RWPE2 (cell line): Measurements from ENCODE around the gene SLC66A2.

ENCODE experiments used
- ATAC-seq: fragments of 200-7000 bp; cut with Tn5 transposase; 3 replicates; pipeline ENCODE4 v1.9.1; 2021; ENCODE audit warnings: low read depth
- DNase-seq: peaks from one replicate; pipeline ENCODE4 v3.0.0-alpha.2; 2020; ENCODE audit warnings: low spot score
- H3K27ac ChIP-seq: fragments of 450-650 bp; 2 replicates; pipeline ENCODE4 v1.5.1; 2017; ENCODE audit warnings: mild to moderate bottlenecking; ENCODE audit not compliant: poor library complexity, severe bottlenecking
- H3K27me3 ChIP-seq: fragments of 250-450 bp; sonication (Bioruptor Pico); 2 replicates; pipeline ENCODE4 v1.5.1; 2021; ENCODE audit warnings: mild to moderate bottlenecking, moderate library complexity; ENCODE audit not compliant: insufficient read depth, poor library complexity, severe bottlenecking
- H3K36me3 ChIP-seq: fragments of 250-450 bp; sonication (Bioruptor Pico); 2 replicates; pipeline ENCODE4 v1.5.1; 2020; ENCODE audit warnings: low read depth, mild to moderate bottlenecking, moderate library complexity
- H3K4me1 ChIP-seq: fragments of 250-450 bp; sonication (Bioruptor Pico); 2 replicates; pipeline ENCODE4 v1.5.1; 2021; ENCODE audit warnings: mild to moderate bottlenecking, moderate library complexity; ENCODE audit not compliant: insufficient read depth, poor library complexity, severe bottlenecking
- H3K4me3 ChIP-seq: fragments of 250-450 bp; sonication (Bioruptor Pico); 2 replicates; pipeline ENCODE4 v1.5.1; 2021; ENCODE audit warnings: mild to moderate bottlenecking, moderate library complexity; ENCODE audit not compliant: severe bottlenecking
- H3K9me3 ChIP-seq: fragments of 250-450 bp; sonication (Bioruptor Pico); 2 replicates; pipeline ENCODE4 v1.5.1; 2021; ENCODE audit warnings: mild to moderate bottlenecking, moderate library complexity; ENCODE audit not compliant: severe bottlenecking
- TF ChIP-seq, protein P1 (sequence below): fragments of 450-650 bp; IDR thresholded peaks from one replicate; pipeline ENCODE4 v1.5.1; 2017; ENCODE audit warnings: mild to moderate bottlenecking, moderate library complexity; ENCODE audit not compliant: poor library complexity, severe bottlenecking

Gene SLC66A2

DNA sequence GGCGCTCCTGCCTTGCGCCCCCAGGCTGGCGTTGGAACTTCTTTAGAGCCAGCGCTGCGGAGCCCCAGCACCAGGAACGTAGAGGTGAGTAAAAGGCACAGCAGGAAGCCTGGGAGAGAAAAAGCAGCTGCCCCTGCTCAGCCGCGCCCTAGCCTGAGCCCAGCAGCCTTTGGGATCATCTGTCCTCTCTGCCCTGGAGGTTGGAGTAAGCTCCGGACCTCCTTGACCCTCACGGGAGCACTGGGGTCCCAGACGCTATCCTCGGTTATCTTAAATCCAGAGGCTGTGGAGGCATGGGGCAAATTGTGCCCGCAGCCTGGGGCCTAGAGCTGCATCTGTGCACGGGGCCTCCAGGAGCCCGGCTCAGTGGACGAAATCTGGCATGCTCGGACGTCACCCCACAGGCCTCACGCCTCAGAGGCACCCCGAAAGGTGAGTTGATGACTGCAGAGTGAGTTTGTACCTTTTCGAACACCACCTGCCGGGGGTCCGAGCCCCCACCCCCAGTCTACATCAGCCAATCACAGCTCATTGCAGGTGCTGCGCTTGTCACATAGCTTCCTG lies 1.6 kb upstream of the SLC66A2 start:
- TF ChIP-seq, protein P1, sequence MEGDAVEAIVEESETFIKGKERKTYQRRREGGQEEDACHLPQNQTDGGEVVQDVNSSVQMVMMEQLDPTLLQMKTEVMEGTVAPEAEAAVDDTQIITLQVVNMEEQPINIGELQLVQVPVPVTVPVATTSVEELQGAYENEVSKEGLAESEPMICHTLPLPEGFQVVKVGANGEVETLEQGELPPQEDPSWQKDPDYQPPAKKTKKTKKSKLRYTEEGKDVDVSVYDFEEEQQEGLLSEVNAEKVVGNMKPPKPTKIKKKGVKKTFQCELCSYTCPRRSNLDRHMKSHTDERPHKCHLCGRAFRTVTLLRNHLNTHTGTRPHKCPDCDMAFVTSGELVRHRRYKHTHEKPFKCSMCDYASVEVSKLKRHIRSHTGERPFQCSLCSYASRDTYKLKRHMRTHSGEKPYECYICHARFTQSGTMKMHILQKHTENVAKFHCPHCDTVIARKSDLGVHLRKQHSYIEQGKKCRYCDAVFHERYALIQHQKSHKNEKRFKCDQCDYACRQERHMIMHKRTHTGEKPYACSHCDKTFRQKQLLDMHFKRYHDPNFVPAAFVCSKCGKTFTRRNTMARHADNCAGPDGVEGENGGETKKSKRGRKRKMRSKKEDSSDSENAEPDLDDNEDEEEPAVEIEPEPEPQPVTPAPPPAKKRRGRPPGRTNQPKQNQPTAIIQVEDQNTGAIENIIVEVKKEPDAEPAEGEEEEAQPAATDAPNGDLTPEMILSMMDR, result no peak
- no peaks in the 10 kb centered on the region for H3K27me3 ChIP-seq
- H3K36me3 ChIP-seq, result peaks cover 11% of the 10 kb centered on the region
- H3K4me1 ChIP-seq, result peaks cover 5% of the 10 kb centered on the region
- no peaks in the 10 kb centered on the region for H3K9me3 ChIP-seq
- ATAC-seq, result no peak
- no peak overlapping the region for H3K4me3 ChIP-seq
- no peak for DNase-seq
- H3K27ac ChIP-seq, result no peak overlapping the region

DNA sequence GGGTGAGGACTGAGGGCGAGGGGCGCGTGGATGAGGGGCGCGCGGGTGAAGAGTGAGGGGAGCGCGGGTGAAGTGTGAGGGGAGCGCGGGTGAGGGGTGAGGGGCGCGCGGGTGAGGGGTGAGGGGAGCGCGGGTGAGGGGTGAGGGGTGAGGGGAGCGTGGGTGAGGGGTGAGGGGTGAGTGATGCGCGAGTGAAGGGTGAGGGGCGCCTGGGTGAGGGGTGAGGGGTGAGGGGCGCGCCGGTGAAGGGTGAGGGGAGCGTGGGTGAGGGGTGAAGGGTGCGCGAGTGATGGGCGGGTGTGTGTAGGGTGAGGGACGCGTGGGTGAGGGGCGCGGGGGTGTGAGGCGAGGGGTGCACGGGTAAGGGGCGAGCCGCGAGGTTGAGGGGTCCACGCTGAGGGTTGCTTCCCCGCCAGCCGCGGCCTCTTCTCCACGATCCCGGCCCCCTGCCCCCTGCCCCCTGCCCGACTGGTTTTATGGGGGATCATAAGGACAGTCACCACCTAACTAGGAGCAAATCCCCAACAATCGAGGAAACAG lies 1.1 kb upstream of the SLC66A2 start:
- Histone ChIP-seq H3K4me3 (peak overlapping the region; percentile 83), H3K27ac (no peak overlapping the region), H3K27me3 (no peaks in the 10 kb centered on the region), H3K9me3 (no peaks in the 10 kb centered on the region), H3K4me1 (peaks cover 5% of the 10 kb centered on the region), H3K36me3 (peaks cover 11% of the 10 kb centered on the region)
- ATAC-seq (no peak), DNase-seq (no peak)
- TF ChIP-seq, protein P1, result no peak

DNA sequence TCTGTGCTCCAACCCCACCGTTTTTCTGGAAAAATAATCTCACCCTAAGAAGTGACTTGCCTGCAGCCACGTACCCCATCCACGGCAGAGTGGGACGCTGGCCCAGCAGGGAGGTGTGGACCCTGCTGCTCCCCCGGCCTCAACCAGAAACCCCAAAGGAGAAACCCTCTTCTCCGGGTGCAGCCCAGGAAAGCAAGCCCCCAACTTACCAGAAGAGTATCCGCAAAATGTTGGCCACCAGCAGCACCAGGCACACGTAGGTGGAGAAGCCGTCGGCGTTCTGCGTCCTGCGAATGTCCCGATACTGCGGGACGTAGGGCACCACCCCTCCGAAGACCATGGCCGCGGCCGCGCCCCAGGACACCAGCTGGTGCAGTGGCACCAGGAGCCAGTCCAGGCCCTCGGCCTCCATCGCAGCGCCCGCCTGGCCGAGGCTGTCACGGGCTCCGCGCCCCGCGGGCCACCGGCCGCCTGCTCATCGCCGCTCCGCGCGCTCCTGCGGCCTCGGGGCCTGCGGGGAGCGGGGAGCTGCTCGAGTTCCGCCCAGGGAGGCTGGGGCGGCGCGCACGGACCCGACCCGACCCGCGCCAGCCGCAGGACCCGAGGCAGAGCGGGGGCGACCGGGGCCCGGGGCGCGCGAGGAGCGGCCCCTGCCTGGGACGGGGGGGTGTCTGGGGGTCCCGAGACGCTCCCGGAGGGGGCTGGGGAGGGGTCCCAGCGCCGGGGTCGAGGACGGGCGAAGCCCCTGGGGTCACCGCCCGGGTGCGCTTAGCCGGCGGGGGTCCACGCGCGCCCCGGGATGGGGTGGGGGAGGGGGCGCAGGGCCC lies 725 bp downstream of the SLC66A2 start:
- no peaks in the 10 kb centered on the region for H3K9me3 ChIP-seq
- H3K4me3 ChIP-seq, result peak overlapping the region; percentile 83
- peak; percentile 43 for ATAC-seq
- no peak for DNase-seq
- H3K4me1 ChIP-seq, result peaks cover 5% of the 10 kb centered on the region
- no peaks in the 10 kb centered on the region for H3K27me3 ChIP-seq
- peaks cover 19% of the 10 kb centered on the region for H3K36me3 ChIP-seq
- TF ChIP-seq, protein P1, result no peak
- H3K27ac ChIP-seq, result peak overlapping the region; percentile 45

DNA sequence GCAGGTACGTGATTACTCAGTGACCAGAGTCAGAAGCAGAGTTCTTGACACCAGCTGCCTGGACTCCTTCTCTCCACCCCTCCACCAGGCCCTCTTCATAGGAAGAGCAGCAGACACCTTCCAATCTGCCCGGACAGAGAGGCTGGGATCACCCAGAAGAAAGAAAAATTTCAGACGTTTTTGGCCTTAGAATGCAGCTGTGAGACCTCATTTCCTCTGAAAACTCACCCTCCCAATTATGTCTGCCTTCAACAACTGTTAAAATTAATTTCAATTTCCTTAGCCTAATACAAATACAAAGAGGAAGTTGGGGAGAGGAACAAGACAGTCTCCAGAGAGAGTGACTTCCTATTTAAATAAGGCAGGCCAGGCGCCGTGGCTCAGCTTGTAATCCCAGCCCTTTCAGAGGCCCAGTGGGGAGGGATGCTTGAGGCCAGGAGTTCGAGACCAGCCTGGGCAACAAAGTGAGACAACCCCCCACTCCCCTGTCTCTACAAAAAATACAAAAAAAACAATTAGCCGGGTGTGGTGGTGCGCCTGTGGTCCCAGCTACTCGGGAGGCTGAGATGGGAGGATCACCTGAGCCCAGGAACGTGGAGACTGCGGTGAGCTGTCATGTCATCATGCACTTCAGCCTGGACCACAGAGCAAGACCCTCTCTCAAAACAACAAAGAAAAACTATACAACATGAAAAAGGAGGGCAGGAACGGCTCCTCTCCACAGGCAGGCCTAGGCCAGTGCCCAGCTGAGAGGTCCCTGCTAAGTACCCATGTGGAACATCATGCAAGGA lies 1.6 kb downstream of the SLC66A2 start:
- DNase-seq (no peak), ATAC-seq (no peak)
- peaks cover 19% of the 10 kb centered on the region for H3K36me3 ChIP-seq
- H3K4me1 ChIP-seq, result peaks cover 5% of the 10 kb centered on the region
- H3K27me3 ChIP-seq, result no peaks in the 10 kb centered on the region
- TF ChIP-seq, protein P1, result no peak
- no peaks in the 10 kb centered on the region for H3K9me3 ChIP-seq
- peak overlapping the region; percentile 45 for H3K27ac ChIP-seq
- H3K4me3 ChIP-seq, result peak overlapping the region; percentile 83
